Measurements from ENCODE around the gene ATP2B3.

DNA sequence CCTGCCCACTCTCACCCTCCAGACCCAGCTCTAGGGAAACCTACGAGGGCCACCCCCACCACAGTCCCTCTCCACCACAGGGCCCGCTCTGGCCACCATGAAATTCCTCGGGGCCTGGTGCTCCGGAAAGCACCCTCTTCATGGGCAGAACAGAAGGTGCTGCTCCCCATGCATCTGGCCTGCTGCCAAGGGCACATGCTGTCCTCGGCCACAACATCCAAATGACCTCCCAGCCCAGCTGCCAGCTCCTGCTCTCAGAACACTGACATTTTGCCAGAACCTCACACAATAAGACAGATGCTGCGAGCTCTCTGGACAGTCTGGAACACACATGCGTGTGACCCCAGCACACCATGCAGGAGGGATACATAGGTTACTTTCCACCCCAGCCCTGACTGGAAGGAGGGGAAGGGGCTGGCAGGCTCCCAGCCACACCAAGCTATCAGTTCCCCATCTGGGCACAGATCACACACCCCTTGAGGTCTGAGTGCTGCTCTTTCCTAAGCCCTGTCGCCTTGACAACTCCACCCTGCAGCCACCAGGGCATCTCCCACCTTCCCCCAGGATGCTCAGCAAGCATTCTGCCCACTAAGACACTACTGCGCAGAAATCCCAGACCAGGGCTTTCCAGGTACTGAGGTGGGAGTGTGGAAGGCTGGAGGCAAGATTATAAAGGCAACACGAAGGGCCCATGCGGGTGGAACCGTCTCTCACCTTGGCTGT, 75.7 kb downstream of the ATP2B3 start:
- no peak for TF ChIP-seq CTCF (conservative IDR thresholded peaks at IDR 0.05; ENCODE audit: low read length)
- no peak for TF ChIP-seq EZH2phosphoT487 (IDR thresholded peaks at IDR 0.05; ENCODE audit: borderline replicate concordance)
